ENCODE data around the gene USP47.

The USP47 gene

DNA sequence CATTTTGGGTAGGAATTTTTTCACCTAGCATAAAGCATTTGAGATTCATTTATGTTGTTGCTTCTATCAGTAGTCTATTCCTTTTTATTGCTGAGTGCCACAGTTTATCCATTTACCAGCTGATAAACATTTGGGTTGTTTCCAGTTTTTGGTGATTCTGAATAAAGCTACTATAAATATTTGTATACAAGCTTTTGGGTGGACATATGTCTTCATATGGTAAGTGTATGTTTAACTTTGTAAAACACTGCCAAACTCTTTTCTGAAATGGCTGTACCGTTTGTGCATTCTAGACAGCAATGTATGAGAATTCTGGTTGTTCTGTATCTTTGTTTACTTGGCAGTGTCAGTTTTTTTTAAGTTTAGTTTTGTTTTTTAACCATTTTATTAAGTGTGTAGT lies 16.9 kb downstream of the USP47 start:
- Histone ChIP-seq H3K4me1 (ENCODE audit: control insufficient read depth, insufficient read depth, low read length) (peaks cover 8% of the 10 kb centered on the region), H3K27ac (ENCODE audit: low read depth, low read length) (no peak overlapping the region), H3K36me3 (ENCODE audit: control insufficient read depth, insufficient read depth, low read length) (no peaks in the 10 kb centered on the region), H3K27me3 (ENCODE audit: control insufficient read depth, insufficient read depth, low read length) (no peaks in the 10 kb centered on the region), H3K4me3 (ENCODE audit: low read length) (no peak overlapping the region), H3K9ac (ENCODE audit: low read length) (no peak overlapping the region)

DNA sequence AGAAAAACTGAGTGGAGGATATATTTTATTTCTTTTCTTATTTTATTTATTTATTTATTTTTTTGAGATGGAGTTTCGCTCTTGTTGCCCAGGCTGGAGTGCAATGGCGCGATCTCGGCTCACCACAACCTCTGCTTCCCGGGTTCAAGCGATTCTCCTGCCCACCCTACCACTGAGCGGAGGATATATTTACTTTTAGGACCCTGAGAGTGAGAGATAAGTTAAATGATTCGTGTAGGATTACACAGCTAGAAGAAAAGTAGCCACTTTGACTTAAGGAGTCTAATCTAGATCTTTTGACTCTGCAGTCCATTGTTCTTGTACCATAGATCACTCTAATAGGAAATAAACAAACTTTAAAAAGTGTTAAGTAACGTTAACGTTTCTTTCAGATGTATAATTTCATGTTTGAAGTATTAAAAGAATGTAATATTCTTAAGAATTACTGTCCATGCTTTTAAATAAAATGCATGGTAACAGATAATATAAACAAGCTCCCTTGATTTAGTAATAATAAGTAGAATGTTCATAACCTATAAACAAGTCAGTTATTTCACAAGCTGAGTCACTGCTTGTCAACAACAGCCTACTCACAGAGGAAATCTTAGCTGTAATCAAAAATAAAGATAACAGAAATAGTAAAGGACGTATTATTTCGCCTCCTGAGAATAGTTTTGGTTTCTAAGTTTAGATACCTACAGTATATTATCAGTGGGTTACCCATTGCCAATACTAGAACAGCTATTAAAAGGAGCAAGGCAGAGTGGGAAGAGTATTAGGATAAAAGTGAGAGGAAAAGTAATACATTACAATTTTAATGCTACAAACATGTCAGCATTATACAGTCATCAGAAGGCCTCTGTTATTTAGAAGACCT lies 18.6 kb downstream of the USP47 start:
- Histone ChIP-seq H3K27ac (ENCODE audit: low read depth, low read length) (peak overlapping the region; percentile 32), H3K4me3 (ENCODE audit: low read length) (no peak overlapping the region), H3K36me3 (ENCODE audit: control insufficient read depth, insufficient read depth, low read length) (no peaks in the 10 kb centered on the region), H3K4me1 (ENCODE audit: control insufficient read depth, insufficient read depth, low read length) (peaks cover 8% of the 10 kb centered on the region), H3K27me3 (ENCODE audit: control insufficient read depth, insufficient read depth, low read length) (no peaks in the 10 kb centered on the region), H3K9ac (ENCODE audit: low read length) (no peak overlapping the region)

DNA sequence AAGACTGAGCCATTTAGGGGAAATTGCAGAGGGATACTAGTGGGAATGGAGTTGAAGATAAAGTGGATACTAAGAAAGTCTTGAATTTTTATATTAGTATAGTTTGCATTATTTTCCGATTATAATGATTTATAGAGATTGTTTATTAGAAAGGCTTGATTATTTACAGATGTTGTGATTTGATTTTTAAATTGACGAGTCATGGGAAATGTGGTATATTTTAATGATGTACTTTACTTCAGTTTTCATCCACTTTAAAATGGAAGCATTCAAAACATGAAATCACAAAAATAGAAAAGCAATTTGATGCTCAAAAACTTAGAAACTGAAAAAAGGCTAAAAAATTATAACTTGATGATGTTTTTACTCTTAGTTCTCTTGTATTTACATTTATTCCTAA lies 21.2 kb downstream of the USP47 start:
- no peaks in the 10 kb centered on the region for H3K27me3 ChIP-seq (ENCODE audit: control insufficient read depth, insufficient read depth, low read length)
- no peak overlapping the region for H3K4me3 ChIP-seq (ENCODE audit: low read length)
- no peak overlapping the region for H3K9ac ChIP-seq (ENCODE audit: low read length)
- peaks cover 1% of the 10 kb centered on the region for H3K4me1 ChIP-seq (ENCODE audit: control insufficient read depth, insufficient read depth, low read length)
- no peak overlapping the region for H3K27ac ChIP-seq (ENCODE audit: low read depth, low read length)
- H3K36me3 ChIP-seq (ENCODE audit: control insufficient read depth, insufficient read depth, low read length) = no peaks in the 10 kb centered on the region

DNA sequence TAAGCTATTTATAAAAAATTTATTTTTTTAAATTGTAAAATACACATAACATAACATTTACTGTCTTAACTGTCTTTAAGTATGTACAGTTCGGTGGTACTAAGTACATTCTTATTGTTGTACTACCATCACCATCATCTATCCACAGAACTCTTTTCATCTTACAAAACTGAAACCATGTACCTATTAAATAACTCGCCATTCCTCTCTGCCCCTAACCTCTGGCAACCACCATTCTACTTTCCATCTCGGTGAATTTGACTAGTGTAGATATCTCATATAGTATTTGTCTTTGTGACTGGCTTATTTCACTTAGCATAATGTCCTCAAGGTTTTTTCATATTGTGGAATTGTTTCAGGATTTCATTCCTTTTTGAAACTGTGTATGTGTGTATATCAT lies 22.6 kb downstream of the USP47 start:
- Histone ChIP-seq H3K9ac (ENCODE audit: low read length) (no peak overlapping the region), H3K27me3 (ENCODE audit: control insufficient read depth, insufficient read depth, low read length) (no peaks in the 10 kb centered on the region), H3K4me3 (ENCODE audit: low read length) (no peak overlapping the region), H3K36me3 (ENCODE audit: control insufficient read depth, insufficient read depth, low read length) (no peaks in the 10 kb centered on the region), H3K4me1 (ENCODE audit: control insufficient read depth, insufficient read depth, low read length) (no peaks in the 10 kb centered on the region), H3K27ac (ENCODE audit: low read depth, low read length) (no peak overlapping the region)

DNA sequence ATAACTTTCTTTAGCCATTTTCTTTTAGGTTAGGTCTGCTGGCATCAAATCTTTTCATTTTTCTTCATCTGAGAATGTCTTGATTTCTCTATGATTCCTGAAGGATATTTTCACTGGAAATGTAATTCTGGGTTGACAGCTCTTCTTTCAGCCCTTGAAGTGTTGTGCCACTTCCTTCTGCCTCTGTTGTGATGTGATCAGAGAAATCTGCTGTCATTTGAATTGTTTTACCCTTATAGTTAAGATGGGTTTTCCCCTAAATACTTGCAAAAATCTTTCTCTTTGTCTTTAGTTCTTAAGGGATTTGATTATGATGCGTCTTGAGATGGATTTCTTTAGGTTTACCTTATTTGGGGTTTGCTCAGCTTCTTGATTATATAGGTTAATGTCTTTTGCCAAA lies 23.0 kb downstream of the USP47 start:
- Histone ChIP-seq H3K9ac (ENCODE audit: low read length) (no peak overlapping the region), H3K27me3 (ENCODE audit: control insufficient read depth, insufficient read depth, low read length) (no peaks in the 10 kb centered on the region), H3K4me3 (ENCODE audit: low read length) (no peak overlapping the region), H3K36me3 (ENCODE audit: control insufficient read depth, insufficient read depth, low read length) (no peaks in the 10 kb centered on the region), H3K27ac (ENCODE audit: low read depth, low read length) (no peak overlapping the region), H3K4me1 (ENCODE audit: control insufficient read depth, insufficient read depth, low read length) (no peaks in the 10 kb centered on the region)

DNA sequence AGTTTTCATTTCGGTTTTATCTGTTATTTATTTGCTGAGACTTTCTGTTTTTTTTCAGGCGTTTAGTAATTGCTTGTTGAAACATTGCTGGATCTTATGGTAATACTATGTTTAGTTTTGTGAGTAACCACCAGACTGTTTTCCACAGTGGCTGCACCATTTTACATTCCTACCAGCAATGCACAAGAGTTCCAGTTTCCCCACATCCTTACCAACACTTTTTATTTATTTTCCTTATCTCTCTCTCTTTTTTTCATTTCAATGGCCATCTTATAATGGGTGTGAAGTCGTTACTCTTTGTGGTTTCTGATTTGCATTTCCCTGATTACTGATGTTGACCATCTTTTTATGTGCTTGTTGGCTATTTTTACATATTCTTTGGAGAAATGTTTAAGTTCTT lies 23.7 kb downstream of the USP47 start:
- Histone ChIP-seq H3K27me3 (ENCODE audit: control insufficient read depth, insufficient read depth, low read length) (no peaks in the 10 kb centered on the region), H3K4me3 (ENCODE audit: low read length) (no peak overlapping the region), H3K36me3 (ENCODE audit: control insufficient read depth, insufficient read depth, low read length) (no peaks in the 10 kb centered on the region), H3K27ac (ENCODE audit: low read depth, low read length) (no peak overlapping the region), H3K9ac (ENCODE audit: low read length) (no peak overlapping the region), H3K4me1 (ENCODE audit: control insufficient read depth, insufficient read depth, low read length) (peaks cover 1% of the 10 kb centered on the region)

DNA sequence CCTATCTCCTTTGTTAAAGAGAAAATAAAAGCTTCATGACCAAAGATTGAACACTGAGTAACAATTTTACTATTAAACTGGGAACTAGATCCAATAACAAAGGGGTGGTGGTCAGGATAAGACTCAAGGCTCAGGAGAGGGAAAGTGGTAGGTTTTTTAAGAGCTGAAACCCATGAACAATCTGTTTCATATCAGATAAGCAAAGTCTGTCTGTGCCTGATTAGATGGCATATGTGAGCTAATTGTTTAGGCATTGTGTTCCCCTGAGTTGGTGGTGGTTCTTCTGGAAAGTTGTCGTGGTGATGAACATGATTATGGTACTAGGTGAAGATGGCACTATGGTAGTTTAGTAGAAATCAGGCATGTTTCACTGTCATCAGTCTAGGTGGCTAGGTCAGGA lies 24.4 kb downstream of the USP47 start:
- Histone ChIP-seq H3K27me3 (ENCODE audit: control insufficient read depth, insufficient read depth, low read length) (no peaks in the 10 kb centered on the region), H3K4me3 (ENCODE audit: low read length) (no peak overlapping the region), H3K36me3 (ENCODE audit: control insufficient read depth, insufficient read depth, low read length) (no peaks in the 10 kb centered on the region), H3K9ac (ENCODE audit: low read length) (no peak overlapping the region), H3K4me1 (ENCODE audit: control insufficient read depth, insufficient read depth, low read length) (peaks cover 3% of the 10 kb centered on the region), H3K27ac (ENCODE audit: low read depth, low read length) (no peak overlapping the region)

DNA sequence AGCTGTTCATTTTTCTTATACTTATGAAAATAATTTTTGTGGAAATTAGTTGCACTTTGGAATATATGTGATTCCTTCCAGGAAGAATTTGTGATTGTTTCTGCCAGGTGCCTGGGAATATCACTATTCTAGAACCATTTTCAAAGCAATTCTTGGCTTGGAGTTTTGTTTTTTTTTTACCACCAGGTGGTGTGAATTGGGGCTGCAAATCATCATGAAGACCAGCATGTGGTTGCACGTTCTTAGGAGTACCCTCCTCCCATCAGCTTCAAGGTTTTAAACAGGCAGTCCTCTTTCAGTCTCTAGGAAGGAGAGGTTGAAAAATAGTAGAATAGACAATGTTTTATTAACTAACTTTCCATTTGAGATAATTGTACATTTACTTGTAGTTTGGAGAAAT lies 25.9 kb downstream of the USP47 start:
- H3K27ac ChIP-seq (ENCODE audit: low read depth, low read length) = no peak overlapping the region
- H3K36me3 ChIP-seq (ENCODE audit: control insufficient read depth, insufficient read depth, low read length) = no peaks in the 10 kb centered on the region
- no peaks in the 10 kb centered on the region for H3K27me3 ChIP-seq (ENCODE audit: control insufficient read depth, insufficient read depth, low read length)
- no peak overlapping the region for H3K9ac ChIP-seq (ENCODE audit: low read length)
- H3K4me1 ChIP-seq (ENCODE audit: control insufficient read depth, insufficient read depth, low read length) = peaks cover 6% of the 10 kb centered on the region
- no peak overlapping the region for H3K4me3 ChIP-seq (ENCODE audit: low read length)

DNA sequence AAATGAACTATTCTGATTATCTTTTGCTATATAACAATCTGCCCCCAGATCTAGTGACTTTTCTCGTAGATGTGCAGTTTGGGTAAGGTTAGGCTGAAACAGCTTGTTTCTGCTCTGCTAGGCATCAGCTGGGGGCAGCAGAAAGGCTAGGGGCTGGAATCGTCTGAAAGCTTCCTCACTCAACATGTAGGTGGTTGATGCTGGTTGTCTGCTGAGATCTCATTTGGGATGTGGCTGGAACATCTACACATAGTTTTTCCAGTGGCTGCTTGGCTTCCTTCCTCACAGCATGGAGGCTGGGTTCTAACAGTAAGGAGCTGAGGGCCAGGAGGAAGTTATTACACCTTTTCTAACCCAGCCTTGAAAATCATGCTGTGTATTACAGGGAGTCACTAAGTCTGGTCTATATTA lies 30.2 kb downstream of the USP47 start:
- H3K27ac ChIP-seq (ENCODE audit: low read depth, low read length) = no peak overlapping the region
- H3K4me1 ChIP-seq (ENCODE audit: control insufficient read depth, insufficient read depth, low read length) = peaks cover 6% of the 10 kb centered on the region
- H3K27me3 ChIP-seq (ENCODE audit: control insufficient read depth, insufficient read depth, low read length) = no peaks in the 10 kb centered on the region
- no peak overlapping the region for H3K9ac ChIP-seq (ENCODE audit: low read length)
- no peaks in the 10 kb centered on the region for H3K36me3 ChIP-seq (ENCODE audit: control insufficient read depth, insufficient read depth, low read length)
- H3K4me3 ChIP-seq (ENCODE audit: low read length) = no peak overlapping the region

DNA sequence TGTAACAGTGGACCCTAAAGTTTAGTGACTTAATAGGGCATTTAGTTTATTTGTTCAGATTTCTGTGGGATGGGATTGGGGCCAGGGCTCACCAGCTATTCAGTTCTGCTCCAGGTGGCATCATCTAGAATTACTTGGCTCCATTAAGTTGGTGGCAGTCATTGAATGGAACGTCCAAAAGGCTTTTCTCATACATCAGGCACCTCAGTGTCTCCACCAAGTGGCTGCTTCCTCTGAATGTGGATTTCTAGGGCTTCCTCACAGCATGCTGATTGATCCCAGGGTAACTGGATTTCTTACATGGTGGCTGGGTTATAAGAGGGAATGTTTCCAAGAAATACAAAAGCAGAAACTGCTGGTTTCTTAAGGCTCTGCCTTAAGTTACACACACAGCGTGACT lies 34.7 kb downstream of the USP47 start:
- no peaks in the 10 kb centered on the region for H3K36me3 ChIP-seq (ENCODE audit: control insufficient read depth, insufficient read depth, low read length)
- H3K27me3 ChIP-seq (ENCODE audit: control insufficient read depth, insufficient read depth, low read length) = no peaks in the 10 kb centered on the region
- peaks cover 4% of the 10 kb centered on the region for H3K4me1 ChIP-seq (ENCODE audit: control insufficient read depth, insufficient read depth, low read length)
- no peak overlapping the region for H3K4me3 ChIP-seq (ENCODE audit: low read length)
- H3K27ac ChIP-seq (ENCODE audit: low read depth, low read length) = no peak overlapping the region
- H3K9ac ChIP-seq (ENCODE audit: low read length) = no peak overlapping the region

DNA sequence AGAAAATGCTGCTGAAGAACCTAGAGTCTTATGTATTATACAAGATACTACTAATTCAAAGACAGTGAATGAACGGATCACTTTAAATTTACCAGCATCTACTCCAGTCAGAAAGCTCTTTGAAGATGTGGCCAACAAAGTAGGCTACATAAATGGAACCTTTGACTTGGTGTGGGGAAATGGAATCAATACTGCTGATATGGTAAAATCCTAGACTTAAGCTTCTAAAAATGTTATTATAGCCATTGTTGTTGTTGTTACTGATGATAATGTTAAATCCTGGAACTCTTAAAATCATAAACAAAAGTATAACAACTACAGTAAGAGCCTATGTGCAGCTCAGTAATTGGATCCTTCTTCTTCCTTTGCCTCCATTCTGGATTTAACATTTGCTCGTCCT lies 38.4 kb downstream of the USP47 start:
- Histone ChIP-seq H3K4me1 (ENCODE audit: control insufficient read depth, insufficient read depth, low read length) (no peaks in the 10 kb centered on the region), H3K4me3 (ENCODE audit: low read length) (no peak overlapping the region), H3K27ac (ENCODE audit: low read depth, low read length) (no peak overlapping the region), H3K36me3 (ENCODE audit: control insufficient read depth, insufficient read depth, low read length) (peaks cover 8% of the 10 kb centered on the region), H3K9ac (ENCODE audit: low read length) (no peak overlapping the region), H3K27me3 (ENCODE audit: control insufficient read depth, insufficient read depth, low read length) (no peaks in the 10 kb centered on the region)

DNA sequence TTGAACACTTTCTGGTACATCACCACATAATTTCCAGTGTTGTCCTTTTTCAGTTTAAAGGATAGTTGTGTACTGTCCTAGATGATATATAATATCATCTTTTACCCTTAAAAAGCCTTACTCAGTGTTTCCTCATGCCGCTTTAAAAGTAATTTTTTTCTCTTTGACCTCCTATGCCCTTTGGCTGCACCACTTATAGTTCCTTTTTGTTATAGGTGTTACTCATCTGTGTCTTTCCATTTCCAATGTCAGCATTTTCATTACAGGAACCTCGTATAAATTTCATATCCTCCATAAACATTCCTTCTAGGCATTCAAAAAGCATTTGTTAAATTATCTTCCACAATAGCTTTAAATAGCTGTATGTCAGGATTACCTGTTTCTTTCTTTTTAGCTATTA lies 40.8 kb downstream of the USP47 start:
- H3K27me3 ChIP-seq (ENCODE audit: control insufficient read depth, insufficient read depth, low read length) = no peaks in the 10 kb centered on the region
- H3K4me3 ChIP-seq (ENCODE audit: low read length) = no peak overlapping the region
- peaks cover 19% of the 10 kb centered on the region for H3K36me3 ChIP-seq (ENCODE audit: control insufficient read depth, insufficient read depth, low read length)
- no peaks in the 10 kb centered on the region for H3K4me1 ChIP-seq (ENCODE audit: control insufficient read depth, insufficient read depth, low read length)
- no peak overlapping the region for H3K27ac ChIP-seq (ENCODE audit: low read depth, low read length)
- no peak overlapping the region for H3K9ac ChIP-seq (ENCODE audit: low read length)

DNA sequence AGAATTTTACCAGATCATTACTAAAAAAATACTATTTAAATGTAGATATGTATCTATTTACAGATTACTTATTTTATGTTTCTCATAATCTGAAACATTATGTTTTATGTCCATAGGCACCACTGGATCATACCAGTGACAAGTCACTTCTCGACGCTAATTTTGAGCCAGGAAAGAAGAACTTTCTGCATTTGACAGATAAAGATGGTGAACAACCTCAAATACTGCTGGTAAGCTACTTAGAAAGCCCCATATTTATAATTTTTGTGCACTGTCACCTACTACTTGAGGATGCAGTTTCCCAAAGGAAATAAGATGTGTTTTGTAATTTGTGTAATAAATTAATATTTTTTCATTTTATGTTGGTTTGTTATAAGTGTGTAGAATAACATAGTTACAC lies 42.6 kb downstream of the USP47 start:
- Histone ChIP-seq H3K27ac (ENCODE audit: low read depth, low read length) (no peak overlapping the region), H3K4me3 (ENCODE audit: low read length) (no peak overlapping the region), H3K36me3 (ENCODE audit: control insufficient read depth, insufficient read depth, low read length) (peaks cover 19% of the 10 kb centered on the region), H3K4me1 (ENCODE audit: control insufficient read depth, insufficient read depth, low read length) (no peaks in the 10 kb centered on the region), H3K27me3 (ENCODE audit: control insufficient read depth, insufficient read depth, low read length) (no peaks in the 10 kb centered on the region), H3K9ac (ENCODE audit: low read length) (no peak overlapping the region)
